ENCODE results near the gene KLHL22. TPM values are rescaled to one million over a fixed set of nuclear protein-coding genes. Genes with fewer than 3 reads are reported as not detected.

The KLHL22 gene
- total and polyA plus RNA-seq, 2 donors (not counting 3 experiments of a cell fraction or from before 2014, with no cell fraction given): 24.2 to 33.6 TPM

- peaks cover 88% of the 10 kb centered on the region for H3K79me2 ChIP-seq (ENCODE audit: control insufficient read depth, insufficient read depth, low read length)
- H3K36me3 ChIP-seq (ENCODE audit: control insufficient read depth in 2 of 2, extremely low read depth in 1 of 2, insufficient read depth in 2 of 2, low read length in 2 of 2): peaks cover 14 to 15% of the 10 kb centered on the region in 2 experiments
- peaks cover 13% of the 10 kb centered on the region for H3K4me1 ChIP-seq (ENCODE audit: control insufficient read depth, extremely low read depth, insufficient read depth, low read length)
- no peak overlapping the region for H3K9ac ChIP-seq (replicated peaks; ENCODE audit: extremely low read depth, insufficient read depth, low read length)
- H3K27me3 ChIP-seq (ENCODE audit: control insufficient read depth in 2 of 2, insufficient read depth in 2 of 2, low read length in 2 of 2): no peaks in the 10 kb centered on the region
- no TSS peak for BruUV-seq (replicated peaks)
- intact Hi-C loops (cut with micrococcal nuclease): no loop called here
- no peak for TF ChIP-seq GATA2 (IDR thresholded peaks at IDR 0.05; ENCODE audit: insufficient read depth, insufficient read length, low read depth, low read length)
- no peak for TF ChIP-seq JUN (IDR thresholded peaks at IDR 0.05; ENCODE audit: borderline replicate concordance, insufficient read depth, insufficient read length, low read depth)
- ChIA-PET POLR2A (no interaction called here), CTCF (no interaction called here)
- FAIRE-seq (no peak), DNase-seq (ENCODE audit: low read depth, low spot score) (no peak)
- H2AFZ ChIP-seq (ENCODE audit: low read depth, low read length): no peak overlapping the region
- H3K9me3 ChIP-seq (replicated peaks; ENCODE audit: control insufficient read depth, insufficient read depth, low read length): no peaks in the 10 kb centered on the region
- peaks cover 5% of the 10 kb centered on the region for H4K20me1 ChIP-seq (replicated peaks; ENCODE audit: control insufficient read depth, extremely low read depth, insufficient read depth, low read length)
- no peak overlapping the region for H3K4me3 ChIP-seq (replicated peaks in 1 of 3; ENCODE audit: insufficient read depth in 1 of 3, low read depth in 1 of 3, low read length in 3 of 3)
- H3K9me1 ChIP-seq (replicated peaks; ENCODE audit: control insufficient read depth, extremely low read depth, insufficient read depth, low read length): no peaks in the 10 kb centered on the region
- dilution Hi-C loops (cut with MboI; ENCODE audit: extremely low pct_ligation_motif_present, low sequenced_read_pairs): no loop called here
- H3K4me2 ChIP-seq (ENCODE audit: insufficient read depth, low read length): no peak overlapping the region
- no peak overlapping the region for H3K27ac ChIP-seq (ENCODE audit: insufficient read depth, low read depth, low read length)
Measured at GRCh38 chr22:20536590-20537324, 41.2 kb upstream of the KLHL22 start.

GRCh38 chr22:20533879-20534265 is 38.3 kb upstream of the KLHL22 start:
- no TSS peak for BruUV-seq (replicated peaks)
- Histone ChIP-seq H2AFZ (ENCODE audit: low read depth, low read length) (no peak overlapping the region), H3K9me3 (replicated peaks; ENCODE audit: control insufficient read depth, insufficient read depth, low read length) (no peaks in the 10 kb centered on the region), H3K4me2 (ENCODE audit: insufficient read depth, low read length) (no peak overlapping the region), H3K4me3 (replicated peaks in 1 of 3; ENCODE audit: insufficient read depth in 1 of 3, low read depth in 1 of 3, low read length in 3 of 3) (no peak overlapping the region), H3K27ac (ENCODE audit: insufficient read depth, low read depth, low read length) (no peak overlapping the region), H3K9me1 (replicated peaks; ENCODE audit: control insufficient read depth, extremely low read depth, insufficient read depth, low read length) (no peaks in the 10 kb centered on the region), H3K27me3 (ENCODE audit: control insufficient read depth in 2 of 2, insufficient read depth in 2 of 2, low read length in 2 of 2) (no peaks in the 10 kb centered on the region), H3K4me1 (ENCODE audit: control insufficient read depth, extremely low read depth, insufficient read depth, low read length) (peaks cover 32% of the 10 kb centered on the region), H4K20me1 (replicated peaks; ENCODE audit: control insufficient read depth, extremely low read depth, insufficient read depth, low read length) (no peaks in the 10 kb centered on the region), H3K79me2 (ENCODE audit: control insufficient read depth, insufficient read depth, low read length) (peaks cover 94% of the 10 kb centered on the region), H3K9ac (replicated peaks; ENCODE audit: extremely low read depth, insufficient read depth, low read length) (no peak overlapping the region), H3K36me3 (ENCODE audit: control insufficient read depth in 2 of 2, extremely low read depth in 1 of 2, insufficient read depth in 2 of 2, low read length in 2 of 2) (peaks cover 11 to 14% of the 10 kb centered on the region in 2 experiments)
- no peak for FAIRE-seq
- TF ChIP-seq FOS (IDR thresholded peaks at IDR 0.05; ENCODE audit: borderline replicate concordance, insufficient read depth, low read length) (no peak), POLR2AphosphoS5 (IDR thresholded peaks at IDR 0.05; ENCODE audit: insufficient read depth, low read depth, low read length) (no peak), MAX (IDR thresholded peaks at IDR 0.05; ENCODE audit: insufficient read depth, insufficient read length) (no peak), POLR2A (IDR thresholded peaks at IDR 0.05; ENCODE audit: low read depth, low read length) (no peak), EZH2 (IDR thresholded peaks at IDR 0.05; ENCODE audit: borderline replicate concordance, low read depth, low read length, severe bottlenecking) (no peak), MYC (IDR thresholded peaks at IDR 0.05; ENCODE audit: low read depth, low read length) (no peak), JUN (IDR thresholded peaks at IDR 0.05; ENCODE audit: borderline replicate concordance, insufficient read depth, insufficient read length, low read depth) (no peak), CTCF (IDR thresholded peaks at IDR 0.05; ENCODE audit: extremely low read depth in 1 of 2, insufficient read depth in 1 of 2, low read depth in 1 of 2, low read length in 2 of 2) (no peak), GATA2 (IDR thresholded peaks at IDR 0.05; ENCODE audit: insufficient read depth, insufficient read length, low read depth, low read length) (no peak)
- dilution Hi-C loops (cut with MboI; ENCODE audit: extremely low pct_ligation_motif_present, low sequenced_read_pairs) (no loop called here), intact Hi-C loops (cut with micrococcal nuclease) (no loop called here)
- ChIA-PET POLR2A (no interaction called here), CTCF (interaction anchor here (3.8 kb wide), 1 partner anchor 31 kb away, joined by 14 read pairs; no protein-coding TSS in a partner anchor)
- DNase-seq (ENCODE audit: low read depth, low spot score): no peak

Data from endothelial cell of umbilical vein (primary cell).